CD4-positive, alpha-beta T cell treated with Interleukin-17A for 1 hour (primary cell): Measurements from ENCODE around the gene GLIS2.

Source experiments
- DNase-seq: peaks from one replicate; pipeline ENCODE4 v3.0.0-alpha.2; 2020

The GLIS2 gene

DNA sequence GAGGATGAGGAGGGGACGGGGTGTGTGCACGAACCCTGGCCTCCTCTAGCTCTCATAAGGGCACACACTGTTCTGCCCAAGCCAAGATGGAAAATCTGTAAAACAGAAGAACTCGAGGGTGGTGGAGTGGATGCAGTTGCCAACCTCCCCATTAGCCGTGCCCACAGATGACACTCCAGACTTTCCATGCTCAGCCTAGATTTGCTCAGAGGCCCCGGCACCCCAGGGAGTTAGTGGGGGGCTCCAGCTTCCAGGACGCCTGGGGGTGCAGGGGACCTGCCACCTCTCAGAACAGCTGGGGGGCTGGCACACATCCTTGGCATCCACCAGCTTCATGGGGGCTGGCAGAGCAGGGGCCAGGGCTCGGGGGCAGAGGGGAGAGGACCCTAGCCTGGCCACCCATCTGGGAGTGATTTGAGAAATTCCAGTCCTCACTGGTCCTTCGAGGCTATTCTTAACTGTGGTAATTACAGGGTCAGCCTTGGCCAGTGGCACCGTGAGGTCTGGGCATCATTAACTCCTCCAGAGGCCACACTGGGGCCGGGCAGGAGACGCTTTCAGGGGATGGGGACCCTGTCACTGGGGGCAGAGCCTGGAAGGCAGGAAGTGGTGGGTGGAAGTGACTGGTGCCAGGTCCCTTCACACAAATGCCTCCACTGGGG lies 70.1 kb downstream of the GLIS2 start:
- DNase-seq: no peak

DNA sequence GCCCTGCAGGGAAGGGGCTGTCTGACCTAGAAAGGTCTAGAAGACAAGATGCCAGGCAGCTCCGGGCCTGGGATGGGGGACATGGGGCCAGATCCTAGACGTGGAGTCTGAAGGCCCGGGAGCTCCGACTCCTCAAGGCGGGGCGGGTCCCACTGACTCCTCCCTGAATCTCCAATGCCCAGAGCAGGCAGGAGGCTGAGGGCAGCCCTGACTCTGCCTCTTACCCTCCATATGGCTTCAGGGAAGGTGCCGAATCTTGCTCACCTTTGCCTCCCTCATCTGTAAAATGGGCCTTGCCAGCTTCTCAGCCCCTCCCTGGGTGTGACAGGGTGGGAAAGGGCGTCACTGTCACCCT lies 70.6 kb downstream of the GLIS2 start:
- DNase-seq: no peak

DNA sequence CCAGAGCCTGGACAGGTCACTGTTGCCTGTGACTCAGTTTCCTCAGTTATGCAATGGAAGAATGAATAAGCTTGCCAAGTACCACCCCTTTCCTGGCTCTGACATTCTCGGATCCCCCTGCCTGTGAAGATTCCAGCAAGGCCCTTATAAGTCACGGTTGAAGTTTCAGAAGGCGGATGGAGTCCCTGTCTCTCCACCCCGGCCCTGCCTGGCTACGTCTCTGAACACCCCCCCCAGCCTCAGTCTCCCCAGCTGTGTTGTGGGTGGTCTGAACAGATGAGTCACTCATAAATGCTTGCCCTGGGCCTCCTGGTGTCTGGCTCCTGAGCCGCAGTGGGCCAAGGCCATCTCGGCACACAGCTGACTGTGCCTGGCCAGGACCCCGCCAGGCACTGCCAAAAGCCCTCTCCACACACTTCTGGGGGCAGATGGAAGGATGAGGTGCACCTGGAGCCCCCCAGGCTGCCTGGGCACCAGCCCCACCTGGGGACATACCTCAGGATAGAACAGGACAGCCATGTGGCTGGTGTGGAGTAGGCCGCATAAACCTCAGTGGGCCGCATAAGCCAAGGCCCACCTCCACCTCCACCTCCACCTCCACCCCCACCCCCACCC lies 71.2 kb downstream of the GLIS2 start:
- DNase-seq: no peak

- DNase-seq: no peak
These were observed 71.9 kb downstream of the GLIS2 start for GRCh38 chr16:4387781-4388180.

DNA sequence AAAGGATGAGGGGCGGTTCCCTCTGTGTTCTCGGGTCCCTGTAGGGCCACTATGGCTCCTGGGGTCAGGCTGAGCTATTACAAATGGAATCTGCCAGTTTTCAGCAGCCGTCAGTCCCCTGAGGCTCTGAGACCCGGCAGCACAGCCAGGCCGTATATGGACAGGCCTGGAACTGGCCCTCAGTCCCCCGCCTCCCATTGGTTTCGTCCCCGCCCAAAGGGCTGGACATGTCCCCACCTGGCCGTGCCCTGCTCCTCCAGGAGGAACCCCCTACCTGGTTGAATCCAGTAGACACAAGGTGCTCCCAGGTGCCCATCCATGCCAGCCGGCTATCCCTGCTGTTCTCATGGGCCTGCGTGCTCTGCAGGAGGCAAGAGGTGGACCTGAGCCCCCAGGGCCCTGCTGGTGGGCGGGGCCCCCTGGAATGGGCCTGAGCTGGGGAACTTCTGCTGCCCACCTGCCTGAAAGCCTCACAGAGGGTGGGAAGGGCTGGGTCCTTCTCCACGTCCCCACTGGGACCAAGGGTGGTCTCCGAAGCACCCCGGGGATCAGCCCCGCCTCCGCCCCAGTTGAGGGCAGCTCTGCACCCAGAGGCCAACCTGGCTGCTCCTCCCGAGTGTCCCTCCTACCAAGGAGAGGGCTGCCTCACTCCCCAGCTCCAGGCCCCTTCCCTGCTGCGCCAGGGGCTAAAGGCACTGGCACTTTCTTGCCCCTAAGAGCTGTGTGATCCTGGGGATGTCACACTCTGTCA lies 72.6 kb downstream of the GLIS2 start:
- no peak for DNase-seq
